GM21381 (cell line): ENCODE results near the gene CTTN.
"Not testable (repeated sequence)": the region's sequence is repeated elsewhere in the genome, so short reads cannot be mapped to it uniquely, and the experiment has no call there.

Experiments
- ATAC-seq: cut with Tn5 transposase; IDR thresholded peaks from one replicate; pipeline ENCODE4 v1.9.1; 2021; ENCODE audit warnings: mild to moderate bottlenecking, moderate library complexity; ENCODE audit not compliant: unreplicated experiment

The CTTN gene

DNA sequence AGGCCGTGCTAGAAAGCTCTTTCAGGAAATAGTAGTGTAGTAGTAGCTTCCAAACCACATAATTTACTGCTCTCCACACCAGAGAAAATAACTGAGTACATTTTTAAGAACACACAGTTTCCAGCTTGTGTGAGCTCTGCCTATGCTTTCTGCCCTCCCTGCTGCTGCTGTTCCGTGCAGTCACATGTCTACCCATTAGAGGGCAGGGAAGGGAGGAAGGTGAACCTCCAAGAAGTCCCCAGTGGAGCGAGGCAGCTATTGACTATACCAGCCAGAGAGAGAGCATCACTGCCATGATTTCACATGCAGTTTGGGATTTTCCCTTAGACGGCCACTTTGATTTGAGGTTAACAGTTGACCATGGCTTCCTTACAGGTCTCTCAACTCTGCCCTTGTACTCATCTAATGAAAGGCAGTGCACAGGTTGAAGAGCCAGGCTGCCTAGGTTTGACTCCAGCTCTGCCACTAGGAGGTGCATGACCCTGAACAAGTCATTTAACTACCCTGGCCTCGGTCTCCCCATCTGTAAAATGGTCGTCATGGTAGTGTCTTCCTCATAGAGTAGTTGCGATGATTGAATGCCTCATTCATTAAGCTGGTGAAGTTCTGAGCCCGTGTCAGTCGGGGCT, 19.7 kb upstream of the CTTN start:
- ATAC-seq: no peak

DNA sequence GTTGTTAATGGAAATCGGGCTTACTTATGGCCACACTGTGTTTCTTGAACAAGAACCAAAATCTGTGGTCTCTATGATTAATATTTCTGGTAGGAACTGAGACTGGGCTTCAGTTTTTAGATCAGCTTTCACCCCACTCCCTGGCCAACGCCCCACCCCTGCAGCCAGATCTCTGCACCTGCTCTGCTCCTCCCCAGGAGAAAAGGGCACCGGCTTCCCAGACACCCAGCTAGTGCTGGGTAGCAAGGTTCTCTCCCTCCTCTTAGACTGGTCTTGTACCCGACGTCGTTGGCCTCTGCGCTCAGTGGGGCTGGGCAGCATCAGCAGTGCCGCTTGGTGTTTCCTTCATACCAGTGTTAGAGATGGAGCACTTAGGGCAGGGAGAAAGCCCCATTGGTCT, 17.0 kb upstream of the CTTN start:
- no peak for ATAC-seq

DNA sequence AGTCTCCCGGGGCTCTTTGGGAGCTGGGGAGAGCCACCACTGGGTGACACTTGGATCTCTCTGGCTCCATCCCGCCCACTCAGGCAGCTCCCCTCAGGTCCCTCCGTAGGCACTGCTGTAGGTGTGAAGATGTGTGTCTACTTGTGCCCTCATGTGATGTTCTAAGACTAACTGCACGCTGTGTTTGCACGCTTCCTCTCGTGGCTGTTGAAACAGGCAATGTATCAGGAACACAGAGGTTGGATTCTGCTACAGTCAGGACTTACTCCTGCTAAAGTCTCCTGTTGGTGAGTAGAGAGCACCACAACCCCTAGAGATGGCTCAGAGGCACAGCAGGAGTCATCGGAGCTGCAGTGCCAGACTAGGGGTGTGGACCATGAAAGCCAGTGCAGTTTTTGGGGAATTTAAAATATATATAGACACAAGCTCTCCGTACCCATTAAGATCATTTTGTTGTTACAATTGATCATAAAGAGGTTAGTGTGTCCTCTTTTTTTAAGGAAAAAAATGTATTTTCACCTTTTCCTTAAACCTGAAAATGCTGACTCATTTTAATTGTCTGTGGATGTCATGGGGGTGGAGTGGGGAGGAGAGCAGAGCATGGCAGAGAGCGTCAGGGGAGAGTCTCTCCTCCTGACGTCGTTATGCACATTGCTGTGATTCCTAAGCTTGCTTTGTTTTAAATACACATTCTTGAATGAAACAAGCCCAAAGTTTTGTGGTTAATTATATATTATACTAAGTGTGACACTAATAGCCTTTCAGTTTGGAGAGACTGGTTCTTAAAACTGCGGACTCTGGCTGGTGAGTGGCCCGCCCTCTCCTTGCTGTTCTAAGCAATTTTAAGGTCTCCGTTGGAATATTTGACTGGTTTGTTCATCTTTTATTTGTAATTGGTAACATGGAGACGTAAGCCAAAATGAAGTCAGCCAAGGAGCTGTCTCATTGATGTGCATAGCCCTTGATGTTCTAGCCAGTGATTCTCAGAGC, 16.2 kb upstream of the CTTN start:
- no peak for ATAC-seq

DNA sequence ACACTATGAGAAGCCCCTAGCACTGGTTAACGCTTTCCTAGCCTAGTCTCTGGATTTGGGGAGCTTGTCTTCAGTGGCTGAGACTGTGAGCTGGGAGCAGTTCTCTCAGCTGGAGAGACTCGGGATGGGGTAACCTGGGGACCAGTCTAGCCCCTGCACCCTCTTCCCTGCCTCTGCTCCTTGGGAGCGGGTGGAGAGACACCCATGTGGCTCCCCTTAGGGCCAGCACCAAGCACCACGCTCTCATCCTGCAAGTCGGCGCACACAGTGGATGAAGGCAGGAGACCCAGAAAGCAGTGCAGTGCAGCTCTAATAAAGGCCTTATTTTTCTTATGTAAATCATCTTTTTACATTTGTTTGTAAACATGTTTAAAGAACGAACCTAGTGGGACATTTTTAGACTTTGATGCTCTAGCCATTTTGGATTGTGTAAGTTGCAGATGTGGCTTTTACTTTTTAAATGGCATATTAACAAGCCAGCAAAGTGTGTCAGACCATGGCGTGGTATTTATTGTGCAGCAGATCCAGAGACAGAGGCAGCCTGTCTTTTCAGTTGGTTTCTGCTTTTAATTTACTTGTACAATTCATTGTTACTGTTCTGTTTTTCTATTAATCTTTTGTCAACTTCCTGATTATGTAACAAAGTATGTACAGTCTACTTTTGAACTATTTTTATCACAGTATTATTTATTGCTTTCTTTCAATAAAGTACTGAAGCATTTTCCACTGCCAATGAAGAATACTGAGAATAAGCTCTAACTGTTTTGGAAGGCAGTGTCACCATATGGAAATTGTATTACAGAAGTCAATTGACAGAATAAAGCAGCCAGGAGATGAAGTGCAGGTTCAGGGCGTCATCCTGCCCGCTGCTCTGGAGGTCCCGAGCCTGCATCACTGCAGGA, 14.4 kb upstream of the CTTN start:
- no peak for ATAC-seq

DNA sequence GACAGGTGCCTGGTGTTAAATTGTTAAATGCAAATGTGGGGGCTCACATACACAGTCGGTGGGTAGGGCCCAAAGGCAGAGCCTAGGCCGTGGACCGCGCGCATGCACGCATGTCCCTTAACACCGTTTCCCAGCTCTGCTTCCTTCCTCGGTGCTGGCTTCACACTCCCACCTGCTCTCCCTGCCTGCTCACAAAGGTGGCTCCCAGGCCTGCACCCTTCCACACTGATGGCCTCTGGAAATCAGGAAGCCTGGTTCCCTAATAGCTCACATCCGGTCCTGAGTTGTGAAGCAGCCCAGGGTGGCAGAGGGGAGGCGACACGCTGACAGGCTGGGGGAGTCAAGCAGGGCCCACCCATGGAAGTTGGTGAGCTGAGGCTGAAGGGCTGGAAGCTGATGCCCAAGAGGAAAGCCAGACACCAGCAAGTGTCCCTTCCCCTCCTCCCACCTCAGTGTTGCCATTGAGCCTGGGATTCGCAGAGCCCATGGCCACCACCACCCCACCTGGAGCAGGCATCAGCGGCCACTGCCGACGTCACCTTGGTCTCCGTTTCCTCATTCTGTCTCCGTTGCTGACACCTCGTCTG, 13.7 kb upstream of the CTTN start:
- ATAC-seq: no peak

DNA sequence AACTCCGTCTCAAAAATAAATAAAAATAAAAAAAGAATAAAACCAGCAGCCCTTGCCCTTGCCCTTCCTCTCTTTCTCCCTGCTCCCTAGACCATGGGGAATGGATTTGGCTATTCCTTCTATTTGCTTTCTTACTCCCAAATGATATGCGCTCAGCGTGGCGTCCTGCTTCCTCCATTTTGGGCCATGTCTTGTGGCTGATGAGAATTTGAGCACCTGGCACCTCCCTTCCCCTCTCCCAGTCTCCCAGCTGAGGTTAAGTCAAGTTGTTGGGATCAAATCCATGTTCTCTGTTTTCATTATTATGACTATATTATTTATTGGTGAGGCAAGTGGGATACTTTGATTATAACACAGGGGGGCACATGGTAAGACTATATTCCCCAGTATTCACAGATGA, 10.8 kb upstream of the CTTN start:
- ATAC-seq: no peak

DNA sequence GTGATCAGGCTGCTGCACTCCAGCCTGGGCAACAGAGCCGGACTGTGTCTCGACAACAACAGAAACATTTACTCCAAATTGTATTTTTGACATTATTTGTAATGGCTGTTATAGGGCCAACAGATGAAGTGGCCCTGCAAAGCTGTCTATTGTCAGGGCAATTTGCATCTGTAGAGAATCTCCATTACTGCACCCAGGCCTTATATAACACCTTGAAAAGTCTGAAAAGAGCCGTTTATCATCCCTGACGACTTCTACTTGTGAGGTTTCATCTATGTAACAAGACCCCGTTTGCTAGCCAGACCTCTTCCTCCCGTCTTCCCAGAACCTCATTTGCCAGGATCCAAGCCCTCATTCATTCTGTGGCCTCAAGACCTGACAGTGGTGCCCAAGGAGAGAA, 9.1 kb upstream of the CTTN start:
- ATAC-seq: no peak

DNA sequence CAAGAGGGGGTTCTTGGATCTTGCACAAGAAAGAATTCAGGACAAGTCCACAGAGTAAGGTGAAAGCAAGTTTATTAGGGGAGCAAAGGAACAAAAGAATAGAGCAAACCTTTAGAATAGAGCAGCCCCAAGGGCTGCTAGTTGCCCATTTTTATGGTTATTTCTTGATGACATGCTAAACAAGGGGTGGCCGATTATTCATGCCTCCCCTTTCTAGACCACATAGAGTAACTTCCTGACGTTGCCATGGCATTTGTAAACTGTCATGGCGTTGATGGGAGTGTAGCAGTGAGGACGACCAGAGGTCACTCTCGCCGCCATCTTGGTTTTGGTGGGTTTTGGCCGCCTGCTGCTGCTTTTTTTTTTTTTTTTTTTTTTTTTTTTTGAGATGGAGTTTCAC, 7.4 kb upstream of the CTTN start:
- ATAC-seq: not testable (repeated sequence)

DNA sequence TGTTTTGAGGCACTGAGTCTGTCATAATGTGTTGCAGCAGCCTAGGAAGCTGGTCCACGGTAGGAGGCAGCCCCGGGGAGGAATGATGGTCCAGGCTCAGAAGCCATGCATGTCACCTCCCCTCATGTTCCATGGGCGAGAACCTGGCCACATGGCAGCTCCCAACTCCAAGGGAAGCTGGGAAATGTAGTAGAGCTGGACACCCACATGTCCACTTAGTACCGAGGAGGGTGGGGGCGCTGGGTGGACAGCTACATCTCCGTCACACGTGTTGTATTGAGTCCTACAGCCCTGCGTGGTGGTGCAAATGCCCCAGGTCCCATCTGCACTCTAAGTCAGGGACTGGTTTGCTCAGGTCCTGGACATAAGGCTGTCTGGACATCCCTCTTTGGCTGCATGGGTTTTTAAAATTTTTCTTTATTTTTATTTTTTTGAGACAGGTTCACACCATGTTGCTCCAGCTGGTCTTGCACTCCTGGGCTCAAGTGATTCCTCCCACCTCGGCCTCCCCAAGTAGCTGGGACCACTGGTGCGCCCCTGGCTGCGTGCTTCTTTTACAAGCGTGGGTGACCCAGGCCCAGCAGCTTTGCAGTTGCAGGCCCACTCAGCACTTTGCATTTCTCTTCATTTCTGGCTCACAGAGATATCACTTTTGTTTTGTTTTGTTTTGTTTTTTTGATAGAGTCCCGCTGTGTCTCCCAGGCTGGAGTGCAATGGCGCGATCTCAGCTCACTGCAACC, 3.9 kb upstream of the CTTN start:
- ATAC-seq: no peak

DNA sequence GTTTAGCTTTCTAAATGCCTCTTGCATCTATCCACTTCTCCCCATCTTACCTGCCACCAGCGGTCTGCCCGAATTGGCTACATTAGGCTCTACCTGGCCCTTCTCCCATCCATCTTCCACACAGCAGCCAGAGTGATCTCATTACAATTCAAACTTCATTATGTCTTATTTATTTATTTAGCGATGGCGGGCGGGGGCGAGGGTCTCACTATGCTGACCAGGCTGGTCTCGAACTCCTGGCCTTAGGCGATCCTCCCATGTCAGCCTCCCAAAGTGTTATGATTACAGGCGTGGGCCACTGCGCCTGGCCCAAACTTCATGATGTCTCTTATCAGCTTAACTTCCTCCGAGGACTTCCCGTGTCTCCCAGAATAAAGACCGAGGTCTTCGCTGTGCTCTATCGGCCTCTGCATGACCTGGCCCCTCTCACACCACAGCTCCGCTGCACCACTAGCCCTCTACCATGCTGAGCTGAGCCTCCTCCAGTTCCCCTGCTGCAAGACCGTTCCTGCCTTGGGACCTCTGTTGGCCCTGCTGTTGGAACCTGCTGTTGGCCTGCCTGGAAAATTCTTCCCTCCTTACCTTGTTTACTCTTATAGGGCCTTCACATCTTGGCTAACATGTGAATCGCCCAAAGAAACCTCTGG, 870 bp upstream of the CTTN start:
- ATAC-seq: no peak

DNA sequence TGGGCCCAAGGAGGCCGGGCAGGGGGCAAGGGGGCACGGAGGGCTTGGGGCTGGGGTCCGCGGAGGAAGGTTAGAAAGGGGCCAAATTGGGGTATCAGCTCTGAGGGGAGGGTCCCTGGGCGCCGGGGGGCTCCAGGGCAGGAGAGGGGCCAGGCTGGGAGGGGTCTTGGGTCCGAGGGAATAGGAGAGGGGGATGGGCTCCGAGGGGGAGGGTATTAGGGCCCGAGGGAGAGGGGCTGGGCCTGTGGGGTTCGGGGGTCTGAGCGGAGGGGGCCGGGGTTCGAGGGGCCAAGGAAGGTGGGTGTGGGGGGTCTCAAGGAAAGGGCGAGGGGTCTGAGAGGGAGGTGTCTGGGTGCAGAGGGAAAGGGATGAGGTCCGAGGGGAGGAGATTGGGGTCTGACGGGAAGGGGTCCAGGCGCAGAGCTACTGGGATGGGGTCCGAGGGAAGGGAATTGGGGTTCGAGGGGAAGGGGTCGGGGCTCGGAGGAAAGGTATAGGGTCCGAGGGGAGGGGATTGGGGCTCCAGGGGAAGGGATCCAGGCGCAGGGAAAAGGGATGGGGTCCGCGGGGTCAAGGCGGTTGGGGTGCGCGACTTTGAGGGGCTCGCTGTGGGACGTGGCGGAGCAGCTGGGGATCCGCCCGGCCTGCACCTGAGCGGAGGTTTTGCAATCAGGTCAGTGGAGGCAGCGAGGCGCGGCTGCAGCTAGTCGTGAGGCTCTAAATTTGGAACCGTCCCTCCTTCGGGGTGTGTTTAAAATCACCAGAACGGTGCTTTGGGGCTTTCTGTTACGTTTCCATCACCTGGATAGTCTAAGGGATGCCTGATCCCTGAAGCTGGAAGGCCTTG, 728 bp downstream of the CTTN start:
- ATAC-seq: no peak

DNA sequence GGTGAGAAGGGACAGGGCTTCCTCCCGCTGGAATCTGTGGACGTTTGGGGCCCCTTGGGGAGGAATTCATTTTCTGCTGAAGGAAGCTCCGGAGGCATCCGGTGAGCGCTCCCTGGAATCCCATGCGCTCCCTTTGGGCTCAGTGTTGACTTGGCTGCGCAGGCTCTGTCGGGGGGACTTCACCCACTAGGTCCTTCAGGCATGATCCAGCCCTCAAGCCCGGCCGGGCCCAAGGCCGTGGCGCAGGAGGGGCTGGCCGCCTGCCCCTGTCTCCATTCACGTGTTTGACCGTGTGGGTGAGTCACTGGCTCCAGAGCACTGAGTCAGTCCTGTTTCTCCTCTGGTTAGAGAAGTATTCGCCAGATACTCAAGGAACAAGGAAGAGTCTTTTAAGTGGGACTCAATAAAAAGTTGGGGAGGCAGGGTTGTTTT, 1.4 kb downstream of the CTTN start:
- no peak for ATAC-seq

DNA sequence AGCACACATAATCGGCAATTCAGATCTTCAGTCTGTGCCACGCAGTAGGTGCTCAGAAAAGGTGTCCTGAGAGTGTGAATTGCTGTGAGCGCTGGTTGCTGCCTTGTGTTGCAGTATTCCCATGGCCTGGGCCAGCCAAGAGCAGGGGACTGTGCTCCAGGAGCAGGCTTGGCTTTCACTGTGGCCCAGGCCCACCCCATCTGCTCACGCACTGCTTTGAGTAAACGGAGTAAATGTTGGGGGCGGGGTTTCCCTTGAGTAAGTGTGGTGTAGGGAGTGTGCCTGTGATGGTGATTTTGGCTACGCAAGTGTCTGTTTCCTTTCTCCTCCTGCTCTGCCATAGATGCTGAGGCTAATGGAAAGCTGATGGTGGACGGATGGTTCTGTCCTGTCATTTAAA, 2.3 kb downstream of the CTTN start:
- no peak for ATAC-seq

DNA sequence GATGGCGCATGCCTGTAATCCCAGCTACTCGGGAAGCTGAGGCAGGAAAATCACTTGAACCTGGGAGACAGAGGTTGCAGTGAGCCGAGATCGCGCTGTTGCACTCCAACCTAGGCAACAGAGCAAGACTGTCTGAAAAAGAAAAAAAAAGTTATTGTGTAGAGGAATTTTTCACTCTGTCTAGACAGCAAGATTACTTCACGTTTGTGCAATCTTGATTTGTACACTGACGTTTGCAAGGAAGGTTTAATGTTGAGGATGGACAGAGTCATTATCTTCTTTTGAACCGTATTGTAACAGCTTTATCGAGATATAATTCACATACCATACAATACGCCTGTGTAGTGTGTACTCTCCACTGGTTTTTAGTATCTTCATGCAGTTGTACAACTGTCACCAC, 3.7 kb downstream of the CTTN start:
- no peak for ATAC-seq

DNA sequence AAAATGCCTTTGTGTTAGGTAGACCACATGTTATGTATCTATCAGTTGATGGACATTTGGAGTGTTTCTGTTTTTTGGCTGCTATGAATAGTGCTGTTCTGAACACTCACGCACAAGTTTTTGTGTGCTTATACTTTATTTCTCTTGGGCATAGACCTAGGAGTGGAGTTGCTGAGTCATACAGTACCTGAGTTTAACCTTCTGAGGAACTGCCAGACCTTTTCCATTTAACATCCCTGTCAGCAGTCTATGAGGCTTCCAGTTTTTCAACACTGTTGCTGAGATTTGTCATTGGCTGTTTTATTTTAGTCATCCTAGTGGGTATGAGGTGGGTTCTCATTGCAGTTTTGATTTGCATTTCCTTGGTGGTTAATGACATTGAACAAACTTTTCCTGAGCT, 4.4 kb downstream of the CTTN start:
- no peak for ATAC-seq

DNA sequence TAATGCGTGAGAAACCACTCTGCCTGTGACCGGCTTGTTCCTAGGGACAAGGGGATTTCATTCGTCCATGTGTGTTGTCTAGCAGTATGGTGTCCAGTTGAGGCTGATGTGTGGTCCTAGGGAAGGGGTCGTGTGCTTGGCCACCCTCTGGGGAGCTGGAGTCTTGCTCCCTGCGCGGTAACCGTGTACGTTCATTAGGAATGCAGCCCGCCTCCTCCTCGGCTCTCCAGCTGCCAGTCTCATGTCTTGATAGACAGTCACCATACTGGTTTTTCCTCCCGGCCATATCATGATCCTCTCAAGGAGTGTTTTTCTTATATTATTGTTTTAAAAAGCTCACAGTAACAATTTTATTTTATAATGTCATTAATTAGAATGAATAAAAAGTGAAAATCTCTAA, 5.9 kb downstream of the CTTN start:
- no peak for ATAC-seq

DNA sequence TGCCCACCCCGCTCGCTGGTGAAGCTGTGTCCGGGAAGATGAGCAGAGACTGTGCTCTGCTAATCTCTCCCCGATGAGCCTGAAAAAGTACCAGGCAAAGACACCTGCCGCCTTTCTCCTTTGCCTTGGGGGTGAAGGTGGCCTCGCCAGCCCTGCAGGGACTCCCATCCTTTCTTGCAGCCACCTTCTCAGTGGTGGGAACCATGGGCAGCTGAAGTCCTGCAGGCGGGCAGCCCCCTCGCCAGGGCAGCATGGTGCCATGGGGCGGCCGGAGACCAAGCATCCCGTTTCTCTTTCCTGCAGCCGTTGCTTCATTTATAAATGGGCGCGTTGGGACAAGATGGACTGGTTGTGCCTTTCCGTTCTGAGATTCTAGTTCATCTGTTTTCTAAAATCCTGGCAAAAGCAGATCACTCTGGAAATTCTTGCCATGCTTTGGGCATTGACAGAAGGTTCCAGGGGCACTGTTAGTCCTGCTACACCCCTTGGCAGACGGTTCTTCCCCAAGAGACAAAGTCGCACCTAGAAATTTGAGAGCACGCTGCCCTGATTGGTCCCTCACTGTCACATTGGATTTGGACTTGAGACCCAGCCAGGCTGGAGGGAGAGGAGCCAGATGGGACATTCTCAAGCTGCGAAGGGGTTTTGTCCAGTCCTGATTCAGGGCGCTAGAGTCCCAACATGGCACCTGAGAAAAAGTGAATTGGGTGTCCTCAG, 7.5 kb downstream of the CTTN start:
- no peak for ATAC-seq

DNA sequence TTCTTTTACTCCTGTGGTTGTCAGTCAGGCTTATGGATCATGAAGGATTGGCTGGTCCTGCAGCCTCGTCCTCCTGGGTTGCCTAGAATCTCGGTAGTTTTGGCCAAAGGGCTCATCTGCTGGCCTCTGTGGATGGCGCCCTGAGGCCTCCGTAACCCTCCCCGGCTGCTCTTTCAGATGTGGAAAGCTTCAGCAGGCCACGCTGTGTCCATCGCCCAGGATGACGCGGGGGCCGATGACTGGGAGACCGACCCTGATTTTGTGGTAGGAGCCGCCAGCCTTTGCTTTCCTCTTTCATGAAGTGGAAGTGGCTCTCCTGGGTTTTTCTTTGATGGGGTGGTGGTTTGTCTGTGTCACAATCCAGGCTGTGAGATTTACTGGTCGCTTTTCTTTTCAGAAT, 8.8 kb downstream of the CTTN start:
- no peak for ATAC-seq
